Right lobe of liver (tissue), 6 donors: Measurements from ENCODE around the gene OTOL1. TPM values are rescaled to one million over a fixed set of nuclear protein-coding genes. Genes with fewer than 3 reads are reported as not detected.

Source experiments
- ATAC-seq, 4 donors: fragments of 200-7000 bp; cut with Tn5 transposase; one replicate each; pipeline ENCODE4 v1.9.1; 2020; ENCODE audit warnings: mild to moderate bottlenecking in 4 of 4, moderate library complexity in 4 of 4
- DNase-seq, 3 donors: peaks; one replicate each; pipeline ENCODE4 v3.0.0-alpha.2; 2020
- H3K27ac ChIP-seq, 3 donors: fragments of 200-600 bp; one replicate each; pipeline ENCODE4 v1.8.0; 2022
- H3K27me3 ChIP-seq, 2 donors: fragments of 200-600 bp; one replicate each; pipeline ENCODE4 v1.8.0; 2022
- H3K36me3 ChIP-seq, 4 donors: fragments of 200-600 bp; sonication (generic) in 1 of 4; one replicate each; pipeline versions ENCODE4 v1.5.1 to v1.8.0; 2017 to 2022; ENCODE audit warnings: control low read depth in 1 of 4
- H3K4me1 ChIP-seq, 4 donors: fragments of 200-600 bp; sonication (generic) in 1 of 4; one replicate each; pipeline versions ENCODE4 v1.5.1 to v1.8.0; 2017 to 2022; ENCODE audit warnings: control low read depth in 1 of 4
- H3K4me3 ChIP-seq, 3 donors: fragments of 200-600 bp; one replicate each; pipeline ENCODE4 v1.8.0; 2022
- H3K9me3 ChIP-seq, 4 donors: fragments of 200-600 bp; sonication (generic) in 1 of 4; one replicate each; pipeline versions ENCODE4 v1.5.1 to v1.8.0; 2017 to 2022; ENCODE audit warnings: control low read depth in 1 of 4
- CTCF ChIP-seq, 4 donors: fragments of 200-600 bp in 3 of 4; fragments of 450-650 bp in 1 of 4; IDR thresholded peaks; one replicate each; pipeline versions ENCODE4 v1.5.1 to v1.8.0; 2016 to 2022; ENCODE audit warnings: antibody characterized with exemption in 4 of 4, mild to moderate bottlenecking in 2 of 4
- POLR2A ChIP-seq: fragments of 450-650 bp; IDR thresholded peaks from one replicate; pipeline ENCODE4 v1.6.1; 2017; ENCODE audit warnings: antibody characterized with exemption, mild to moderate bottlenecking
- WGBS: methylation state at CpG from one replicate; pipeline ENCODE4 v1.1.6; 2018; ENCODE audit warnings: low coverage, low lambda C conversion rate; ENCODE audit not compliant: insufficient coverage; ENCODE audit errors: missing lambda C conversion rate; 5-methylcytosine and 5-hydroxymethylcytosine counted together
- intact Hi-C, 2 donors: fragments of 100-400 bp; cut with DNase I; formaldehyde crosslinking; loops; one replicate each; pipeline versions ENCODE4 v1.11.2 to v1.14.1; 2022
- total RNA-seq, 6 experiments: library from RNA; depleted of rRNA in 2 of 6; stranded (reverse); fragments of >200 nt in 2 of 6; fragmentation: NEBNext Ultra II Directional in 3 of 6; extraction: Animal tissue kit (Norgen Biotek cat#: 25700) in 3 of 6; gene quantifications; one replicate each; pipeline versions ENCODE4 v1.1.0 to v1.2.4, GENCODE V29; 2016 to 2023
- donor health status: DM: no; HTN: yes; CAD: no.
- donor health status: DM: no; HTN: no; CAD: no.
- donor health status: DM: no; HTN: no; CAD: no.
- donor health status: DM: no; HTN: yes; CAD: no.
- donor health status: DM: no; HTN: yes; CAD: no.

The OTOL1 gene
- total RNA-seq, 6 experiments from 2014 or later, result not detected

- intact Hi-C loops, result no loop called here
- TF ChIP-seq CTCF (IDR thresholded peaks at IDR 0.05) (no peak), POLR2A (no peak)
These were observed 35.3 kb downstream of the OTOL1 start for GRCh38 chr3:161531930-161532329.

GRCh38 chr3:161540594-161540993 lies 44.0 kb downstream of the OTOL1 start:
- no peaks in the 10 kb centered on the region for H3K9me3 ChIP-seq
- no peaks in the 10 kb centered on the region for H3K4me1 ChIP-seq
- DNase-seq (no peak), ATAC-seq (no peak)
- no peak overlapping the region for H3K27ac ChIP-seq
- H3K36me3 ChIP-seq, result no peaks in the 10 kb centered on the region
- 71% methylated on average over 1 of the region's 1 CpG for WGBS
- no peaks in the 10 kb centered on the region for H3K27me3 ChIP-seq
- H3K4me3 ChIP-seq, result no peak overlapping the region
- TF ChIP-seq POLR2A (no peak), CTCF (IDR thresholded peaks at IDR 0.05) (no peak)
- intact Hi-C loops, result no loop called here

More at GRCh38 chr3:161531930-161532329, 35.3 kb downstream of the OTOL1 start:
- Histone ChIP-seq H3K9me3 (no peaks in the 10 kb centered on the region), H3K36me3 (no peaks in the 10 kb centered on the region), H3K4me1 (no peaks in the 10 kb centered on the region), H3K27me3 (no peaks in the 10 kb centered on the region), H3K27ac (no peak overlapping the region), H3K4me3 (no peak overlapping the region)
- DNase-seq, result no peak
- ATAC-seq, result no peak
- no CpG with 5 or more reads among the region's 1 CpG for WGBS

- Histone ChIP-seq H3K27ac (no peak overlapping the region), H3K4me3 (no peak overlapping the region), H3K27me3 (no peaks in the 10 kb centered on the region), H3K4me1 (no peaks in the 10 kb centered on the region), H3K36me3 (no peaks in the 10 kb centered on the region), H3K9me3 (no peaks in the 10 kb centered on the region)
- ATAC-seq (no peak), DNase-seq (no peak)
- intact Hi-C loops, result no loop called here
- TF ChIP-seq CTCF (IDR thresholded peaks at IDR 0.05) (no peak), POLR2A (no peak)
- 75% methylated on average over 1 of the region's 1 CpG for WGBS
These were observed 49.2 kb downstream of the OTOL1 start for GRCh38 chr3:161545824-161546223.

- no peak for TF ChIP-seq POLR2A
- no peak for TF ChIP-seq CTCF (IDR thresholded peaks at IDR 0.05)
- DNase-seq (no peak), ATAC-seq (no peak)
- Histone ChIP-seq H3K36me3 (no peaks in the 10 kb centered on the region), H3K9me3 (no peaks in the 10 kb centered on the region), H3K27me3 (no peaks in the 10 kb centered on the region), H3K4me1 (no peaks in the 10 kb centered on the region), H3K27ac (no peak overlapping the region), H3K4me3 (no peak overlapping the region)
- intact Hi-C loops, result no loop called here
- 44% methylated on average over 4 of the region's 4 CpGs for WGBS
These were observed 51.7 kb downstream of the OTOL1 start for GRCh38 chr3:161548301-161548700.

GRCh38 chr3:161549261-161549660 lies 52.7 kb downstream of the OTOL1 start:
- Histone ChIP-seq H3K9me3 (no peaks in the 10 kb centered on the region), H3K36me3 (no peaks in the 10 kb centered on the region), H3K27ac (no peak overlapping the region), H3K4me1 (no peaks in the 10 kb centered on the region), H3K4me3 (no peak overlapping the region), H3K27me3 (no peaks in the 10 kb centered on the region)
- TF ChIP-seq POLR2A (no peak), CTCF (IDR thresholded peaks at IDR 0.05) (no peak)
- no peak for ATAC-seq
- intact Hi-C loops, result no loop called here
- WGBS, result 56% methylated on average over 1 of the region's 1 CpG
- DNase-seq, result no peak
